ENCODE results near the gene SLC22A23. TPM values are rescaled to one million over a fixed set of nuclear protein-coding genes. Genes with fewer than 3 reads are reported as not detected.

SLC22A23 gene
- total RNA-seq, 1 donor from 2014 or later = 22.2 TPM

- DNase-seq (ENCODE audit: extremely low read depth, low read depth, low spot score) = no peak
Observed at GRCh38 chr6:3323148-3323547, 133.7 kb downstream of the SLC22A23 start.

- no peak for DNase-seq (ENCODE audit: extremely low read depth, low read depth, low spot score)
Observed at GRCh38 chr6:3322366-3322890, 134.4 kb downstream of the SLC22A23 start.

- DNase-seq (ENCODE audit: extremely low read depth, low read depth, low spot score) = no peak
Observed at GRCh38 chr6:3321875-3322274, 135.0 kb downstream of the SLC22A23 start.

GRCh38 chr6:3321042-3321441 lies 135.8 kb downstream of the SLC22A23 start:
- no peak for DNase-seq (ENCODE audit: extremely low read depth, low read depth, low spot score)

GRCh38 chr6:3320238-3320811 lies 136.5 kb downstream of the SLC22A23 start:
- no peak for DNase-seq (ENCODE audit: extremely low read depth, low read depth, low spot score)

- no peak for DNase-seq (ENCODE audit: extremely low read depth, low read depth, low spot score)
Observed at GRCh38 chr6:3319610-3320200, 137.1 kb downstream of the SLC22A23 start.

- no peak for DNase-seq (ENCODE audit: extremely low read depth, low read depth, low spot score)
Observed at GRCh38 chr6:3318821-3319540, 137.9 kb downstream of the SLC22A23 start.

- no peak for DNase-seq (ENCODE audit: extremely low read depth, low read depth, low spot score)
Observed at GRCh38 chr6:3318226-3318625, 138.6 kb downstream of the SLC22A23 start.

- no peak for DNase-seq (ENCODE audit: extremely low read depth, low read depth, low spot score)
Observed at GRCh38 chr6:3317741-3318211, 139.1 kb downstream of the SLC22A23 start.

- DNase-seq (ENCODE audit: extremely low read depth, low read depth, low spot score) = no peak
Observed at GRCh38 chr6:3316818-3317217, 140.0 kb downstream of the SLC22A23 start.

- no peak for DNase-seq (ENCODE audit: extremely low read depth, low read depth, low spot score)
Observed at GRCh38 chr6:3316331-3316730, 140.5 kb downstream of the SLC22A23 start.

GRCh38 chr6:3315841-3316240 lies 141.0 kb downstream of the SLC22A23 start:
- no peak for DNase-seq (ENCODE audit: extremely low read depth, low read depth, low spot score)

- DNase-seq (ENCODE audit: extremely low read depth, low read depth, low spot score) = no peak
Observed at GRCh38 chr6:3314621-3315467, 142.0 kb downstream of the SLC22A23 start.

- no peak for DNase-seq (ENCODE audit: extremely low read depth, low read depth, low spot score)
Observed at GRCh38 chr6:3314176-3314575, 142.7 kb downstream of the SLC22A23 start.

GRCh38 chr6:3312604-3313231 lies 144.1 kb downstream of the SLC22A23 start:
- DNase-seq (ENCODE audit: extremely low read depth, low read depth, low spot score) = no peak

GRCh38 chr6:3311826-3312225 lies 145.0 kb downstream of the SLC22A23 start:
- no peak for DNase-seq (ENCODE audit: extremely low read depth, low read depth, low spot score)

- DNase-seq (ENCODE audit: extremely low read depth, low read depth, low spot score) = no peak
Observed at GRCh38 chr6:3310703-3311102, 146.1 kb downstream of the SLC22A23 start.

GRCh38 chr6:3310051-3310448 lies 146.8 kb downstream of the SLC22A23 start:
- no peak for DNase-seq (ENCODE audit: extremely low read depth, low read depth, low spot score)

- no peak for DNase-seq (ENCODE audit: extremely low read depth, low read depth, low spot score)
Observed at GRCh38 chr6:3309391-3310050, 147.3 kb downstream of the SLC22A23 start.

GRCh38 chr6:3308106-3308505 lies 148.7 kb downstream of the SLC22A23 start:
- DNase-seq (ENCODE audit: extremely low read depth, low read depth, low spot score) = no peak
